Esophagus muscularis mucosa (tissue), 4 donors: ENCODE data around the gene TMC4. TPM values are rescaled to one million over a fixed set of nuclear protein-coding genes. Genes with fewer than 3 reads are reported as not detected.
A peak's percentile ranks its signal among the peaks of the same experiment; 100 is the strongest.
"Not testable (repeated sequence)": the region's sequence is repeated elsewhere in the genome, so short reads cannot be mapped to it uniquely, and the experiment has no call there.

Experiments used
- DNase-seq: peaks from one replicate; pipeline ENCODE4 v3.0.0-alpha.2; 2017; ENCODE audit errors: extremely low spot score
- H3K27ac ChIP-seq, 4 donors: fragments of 200-600 bp; sonication (generic); replicated peaks in 1 of 4; 1 replicate in 3 of 4; 2 replicates in 1 of 4; pipeline ENCODE4 v1.5.1; 2016 to 2019; ENCODE audit warnings: mild to moderate bottlenecking in 1 of 4
- H3K27me3 ChIP-seq, 4 donors: fragments of 200-600 bp; sonication (generic); one replicate each; pipeline versions ENCODE4 v1.5.1 to v1.6.0; 2016 to 2019
- H3K36me3 ChIP-seq, 4 donors: fragments of 200-600 bp; sonication (generic); one replicate each; pipeline ENCODE4 v1.5.1; 2016 to 2019
- H3K4me1 ChIP-seq, 4 donors: fragments of 200-600 bp; sonication (generic); one replicate each; pipeline ENCODE4 v1.5.1; 2016 to 2019
- H3K4me3 ChIP-seq, 4 donors: fragments of 200-600 bp; sonication (generic); 1 replicate in 2 of 4; 2 replicates in 2 of 4; pipeline ENCODE4 v1.5.1; 2016 to 2019; ENCODE audit warnings: mild to moderate bottlenecking in 4 of 4, moderate library complexity in 1 of 4
- H3K9me3 ChIP-seq, 4 donors: fragments of 200-600 bp; sonication (generic); 1 replicate in 3 of 4; 2 replicates in 1 of 4; pipeline ENCODE4 v1.5.1; 2016 to 2019
- EP300 ChIP-seq: sonication (generic); formaldehyde crosslinking; IDR thresholded peaks from one replicate; pipeline ENCODE4 v1.6.1; 2017; ENCODE audit warnings: antibody characterized with exemption
- POLR2A ChIP-seq: fragments of 450-650 bp; IDR thresholded peaks from one replicate; pipeline ENCODE4 v1.6.1; 2017; ENCODE audit warnings: antibody characterized with exemption, moderate library complexity, mild to moderate bottlenecking, low read depth
- POLR2AphosphoS5 ChIP-seq, 2 donors: sonication (generic); formaldehyde crosslinking; IDR thresholded peaks; one replicate each; pipeline ENCODE4 v1.6.1; 2017; ENCODE audit warnings: antibody characterized with exemption in 2 of 2
- WGBS: methylation state at CpG from one replicate; pipeline ENCODE4 v1.1.5; 2018; 5-methylcytosine and 5-hydroxymethylcytosine counted together
- intact Hi-C: fragments of 100-400 bp; cut with DNase I; formaldehyde crosslinking; loops from one replicate; pipeline ENCODE4 v1.15.1; 2023
- total RNA-seq, 4 donors: library from RNA; depleted of rRNA; stranded (reverse); fragments of >200 nt; gene quantifications; one replicate each; pipeline versions ENCODE4 v1.1.0 to v1.2.1, GENCODE V29; 2016
- TF ChIP-seq, protein P1 (sequence below), 3 experiments: fragments of 200-600 bp in 2 of 3; fragments of 450-650 bp in 1 of 3; sonication (generic) in 2 of 3; IDR thresholded peaks; one replicate each; pipeline ENCODE4 v1.5.1; 2017 to 2019; ENCODE audit warnings: antibody characterized with exemption in 3 of 3, mild to moderate bottlenecking in 2 of 3, moderate library complexity in 1 of 3

Gene TMC4
- total RNA-seq, 4 donors from 2014 or later = 0.26 to 0.98 (median 0.33) TPM; not detected in 1

- DNase-seq = no peak
These were observed 43.9 kb upstream of the TMC4 start for GRCh38 chr19:54216869-54217268.

DNA sequence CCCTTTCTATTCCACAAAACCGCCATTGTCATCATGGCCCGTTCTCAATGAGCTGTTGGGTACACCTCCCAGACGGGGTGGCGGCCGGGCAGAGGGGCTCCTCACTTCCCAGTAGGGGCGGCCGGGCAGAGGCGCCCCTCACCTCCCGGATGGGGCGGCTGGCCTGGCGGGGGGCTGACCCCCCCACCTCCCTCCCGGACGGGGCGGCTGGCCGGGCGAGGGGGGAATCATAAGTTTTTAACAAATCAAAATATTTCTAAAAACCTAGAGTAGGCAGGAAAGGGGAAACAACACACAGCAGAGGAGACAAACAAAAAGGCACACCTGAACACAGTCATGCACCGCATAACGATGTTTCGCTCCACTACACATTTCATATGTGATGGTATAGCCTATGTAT, 41.8 kb upstream of the TMC4 start:
- Histone ChIP-seq H3K4me1 (peaks cover 9 to 12% (median 11%) of the 10 kb centered on the region in 4 donors), H3K36me3 (peaks cover 0 to 23% (median 0%) of the 10 kb centered on the region in 4 donors)
- H3K9me3 ChIP-seq, DNase-seq, H3K27me3 ChIP-seq, H3K27ac ChIP-seq, intact Hi-C loops, H3K4me3 ChIP-seq: not testable (repeated sequence)
- WGBS = 90% methylated on average over 14 of the region's 19 CpGs

More at GRCh38 chr19:54216869-54217268, 43.9 kb upstream of the TMC4 start:
- intact Hi-C loops = no loop called here
- H3K27ac ChIP-seq = no peak overlapping the region
- 86% methylated on average over 5 of the region's 9 CpGs for WGBS
- H3K4me1 ChIP-seq = no peaks in the 10 kb centered on the region
- H3K4me3 ChIP-seq = no peak overlapping the region
- H3K9me3 ChIP-seq = no peaks in the 10 kb centered on the region
- TF ChIP-seq POLR2A (no peak), EP300 (no peak), POLR2AphosphoS5 (IDR thresholded peaks at IDR 0.05) (no peak)
- TF ChIP-seq, protein P1, sequence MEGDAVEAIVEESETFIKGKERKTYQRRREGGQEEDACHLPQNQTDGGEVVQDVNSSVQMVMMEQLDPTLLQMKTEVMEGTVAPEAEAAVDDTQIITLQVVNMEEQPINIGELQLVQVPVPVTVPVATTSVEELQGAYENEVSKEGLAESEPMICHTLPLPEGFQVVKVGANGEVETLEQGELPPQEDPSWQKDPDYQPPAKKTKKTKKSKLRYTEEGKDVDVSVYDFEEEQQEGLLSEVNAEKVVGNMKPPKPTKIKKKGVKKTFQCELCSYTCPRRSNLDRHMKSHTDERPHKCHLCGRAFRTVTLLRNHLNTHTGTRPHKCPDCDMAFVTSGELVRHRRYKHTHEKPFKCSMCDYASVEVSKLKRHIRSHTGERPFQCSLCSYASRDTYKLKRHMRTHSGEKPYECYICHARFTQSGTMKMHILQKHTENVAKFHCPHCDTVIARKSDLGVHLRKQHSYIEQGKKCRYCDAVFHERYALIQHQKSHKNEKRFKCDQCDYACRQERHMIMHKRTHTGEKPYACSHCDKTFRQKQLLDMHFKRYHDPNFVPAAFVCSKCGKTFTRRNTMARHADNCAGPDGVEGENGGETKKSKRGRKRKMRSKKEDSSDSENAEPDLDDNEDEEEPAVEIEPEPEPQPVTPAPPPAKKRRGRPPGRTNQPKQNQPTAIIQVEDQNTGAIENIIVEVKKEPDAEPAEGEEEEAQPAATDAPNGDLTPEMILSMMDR (IDR thresholded peaks at IDR 0.05) = no peak
- peaks cover 0 to 16% (median 0%) of the 10 kb centered on the region in 4 donors for H3K27me3 ChIP-seq
- peaks cover 0 to 23% (median 0%) of the 10 kb centered on the region in 4 donors for H3K36me3 ChIP-seq

GRCh38 chr19:54214217-54214616, 41.3 kb upstream of the TMC4 start:
- H3K36me3 ChIP-seq = peaks cover 0 to 18% (median 0%) of the 10 kb centered on the region in 4 donors
- H3K9me3 ChIP-seq, H3K27ac ChIP-seq, H3K27me3 ChIP-seq, DNase-seq, H3K4me3 ChIP-seq, intact Hi-C loops: not testable (repeated sequence)
- H3K4me1 ChIP-seq = peaks cover 14 to 17% (median 16%) of the 10 kb centered on the region in 4 donors
- 68% methylated on average over 2 of the region's 5 CpGs for WGBS

GRCh38 chr19:54211235-54211634, 38.3 kb upstream of the TMC4 start:
- intact Hi-C loops = no loop called here
- 77% methylated on average over 12 of the region's 12 CpGs for WGBS
- peak overlapping the region in 1 of 4 donors; percentile 14 for H3K27ac ChIP-seq
- peak in 1 of 2 donors; percentile 4 for TF ChIP-seq POLR2AphosphoS5 (IDR thresholded peaks at IDR 0.05)
- no peak for TF ChIP-seq POLR2A
- H3K27me3 ChIP-seq = no peaks in the 10 kb centered on the region
- H3K36me3 ChIP-seq = peaks cover 16 to 29% (median 23%) of the 10 kb centered on the region in 4 donors
- H3K4me1 ChIP-seq = peaks cover 38 to 44% (median 43%) of the 10 kb centered on the region in 4 donors
- no peaks in the 10 kb centered on the region for H3K9me3 ChIP-seq
- DNase-seq = no peak
- H3K4me3 ChIP-seq = no peak overlapping the region

GRCh38 chr19:54209811-54210494, 37.0 kb upstream of the TMC4 start:
- Histone ChIP-seq H3K4me3 (no peak overlapping the region), H3K27ac (peak overlapping the region; percentile 70 to 79 (median 76)), H3K4me1 (peaks cover 47 to 56% (median 55%) of the 10 kb centered on the region in 4 donors), H3K9me3 (no peaks in the 10 kb centered on the region), H3K36me3 (peaks cover 21 to 42% (median 36%) of the 10 kb centered on the region in 4 donors), H3K27me3 (no peaks in the 10 kb centered on the region)
- DNase-seq = peak; percentile 95
- intact Hi-C loops = no loop called here
- WGBS = 31% methylated on average over 10 of the region's 10 CpGs
- TF ChIP-seq POLR2AphosphoS5 (IDR thresholded peaks at IDR 0.05) = peak; percentile 78
- no peak for TF ChIP-seq POLR2A

DNA sequence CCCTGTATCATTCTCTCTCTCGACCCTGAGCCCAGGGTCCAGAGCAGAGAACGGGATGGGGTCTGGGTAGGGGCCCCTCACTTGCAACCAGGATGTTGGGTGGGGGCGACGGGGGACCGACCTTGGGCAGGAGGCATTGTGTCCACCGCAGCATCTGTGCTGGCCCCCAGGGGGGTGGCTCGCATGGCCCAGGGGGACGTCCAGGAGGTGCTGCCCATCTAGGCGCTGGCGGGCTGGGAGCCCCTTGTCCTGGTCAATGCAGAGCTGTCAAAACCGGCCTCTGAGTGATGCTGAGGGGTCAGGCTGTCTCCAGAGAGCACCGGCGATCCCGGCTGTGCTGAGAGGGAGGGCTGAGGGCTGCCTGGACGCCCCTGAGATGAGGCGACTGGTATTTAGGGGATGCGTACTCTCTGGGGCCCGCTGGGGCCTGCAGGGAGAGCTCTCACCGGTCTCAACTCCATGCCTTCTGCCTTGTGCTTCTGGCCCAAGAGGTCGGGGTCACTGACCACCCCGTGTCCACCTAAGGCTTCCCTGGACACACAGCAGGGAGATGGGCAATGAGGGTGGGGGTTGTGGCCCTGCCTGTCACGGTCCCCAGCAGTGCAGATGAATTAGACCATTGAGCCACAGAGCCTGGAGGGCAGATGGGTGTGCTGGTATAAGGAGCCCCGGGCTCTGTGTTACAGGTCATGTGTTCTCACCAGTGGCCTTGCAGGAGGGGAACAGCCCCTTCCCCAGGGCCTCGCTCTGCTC, 36.3 kb upstream of the TMC4 start:
- no peak for DNase-seq
- Histone ChIP-seq H3K27me3 (no peaks in the 10 kb centered on the region), H3K4me1 (peaks cover 55 to 63% (median 63%) of the 10 kb centered on the region in 4 donors), H3K4me3 (no peak overlapping the region), H3K27ac (peak overlapping the region; percentile 70 to 79 (median 76)), H3K36me3 (peaks cover 24 to 49% (median 43%) of the 10 kb centered on the region in 4 donors), H3K9me3 (no peaks in the 10 kb centered on the region)
- intact Hi-C loops = no loop called here
- TF ChIP-seq, protein P1 (IDR thresholded peaks at IDR 0.05) = no peak
- TF ChIP-seq POLR2A = no peak
- no peak for TF ChIP-seq EP300
- TF ChIP-seq POLR2AphosphoS5 (IDR thresholded peaks at IDR 0.05) = no peak
- WGBS = 48% methylated on average over 5 of the region's 24 CpGs
